Gastrocnemius medialis (tissue), 4 donors: ENCODE results near the gene CAND2. TPM values are rescaled to one million over a fixed set of nuclear protein-coding genes. Genes with fewer than 3 reads are reported as not detected.
"Not testable (repeated sequence)": the region's sequence is repeated elsewhere in the genome, so short reads cannot be mapped to it uniquely, and the experiment has no call there.

Source experiments
- ATAC-seq, 2 donors: fragments of 150-250 bp; one replicate each; pipeline ENCODE4 v1.9.1; 2016
- DNase-seq, 2 donors: peaks; one replicate each; pipeline ENCODE4 v3.0.0-alpha.2; 2019
- H3K27ac ChIP-seq, 4 donors: fragments of 200-600 bp; sonication (generic); 1 replicate in 1 of 4; 2 replicates in 3 of 4; pipeline ENCODE4 v1.5.1; 2016 to 2018; ENCODE audit warnings: mild to moderate bottlenecking in 2 of 4, moderate library complexity in 1 of 4
- H3K27me3 ChIP-seq, 3 donors: fragments of 200-600 bp; sonication (generic) in 2 of 3; 1 replicate in 1 of 3; 2 replicates in 2 of 3; pipeline versions ENCODE4 v1.5.1 to v1.6.0; 2016 to 2019; ENCODE audit warnings: mild to moderate bottlenecking in 1 of 3, moderate library complexity in 1 of 3
- H3K36me3 ChIP-seq, 2 donors: fragments of 200-600 bp; sonication (generic) in 1 of 2; one replicate each; pipeline ENCODE4 v1.5.1; 2017 to 2018
- H3K4me1 ChIP-seq, 2 donors: fragments of 200-600 bp; sonication (generic) in 1 of 2; one replicate each; pipeline ENCODE4 v1.5.1; 2016 to 2017; ENCODE audit warnings: mild to moderate bottlenecking in 2 of 2
- H3K4me3 ChIP-seq, 4 donors: fragments of 200-600 bp; sonication (generic) in 3 of 4; 1 replicate in 1 of 4; 2 replicates in 3 of 4; pipeline ENCODE4 v1.5.1; 2016 to 2019; ENCODE audit warnings: mild to moderate bottlenecking in 2 of 4
- H3K9me3 ChIP-seq, 3 donors: fragments of 200-600 bp; sonication (generic) in 2 of 3; 1 replicate in 1 of 3; 2 replicates in 2 of 3; pipeline ENCODE4 v1.5.1; 2016 to 2019
- POLR2A ChIP-seq, 2 donors: fragments of 450-650 bp; IDR thresholded peaks; one replicate each; pipeline ENCODE4 v1.6.1; 2017; ENCODE audit warnings: antibody characterized with exemption in 2 of 2, mild to moderate bottlenecking in 2 of 2, moderate library complexity in 2 of 2
- in situ Hi-C, 4 donors: fragments of 200-750 bp; cut with MboI; loops; one replicate each; pipeline versions ENCODE4 v1.15.0 to v1.8.0; 2017; ENCODE audit warnings: low sequenced_read_pairs in 4 of 4
- intact Hi-C: fragments of 100-400 bp; cut with DNase I; formaldehyde crosslinking; loops from one replicate; pipeline ENCODE4 v1.15.1; 2023; ENCODE audit warnings: low total_unique reads
- total RNA-seq, 4 donors: library from RNA; depleted of rRNA; stranded (reverse); fragments of >200 nt; gene quantifications; one replicate each; pipeline versions ENCODE4 v1.1.0 to v1.2.3, GENCODE V29; 2016
- TF ChIP-seq, protein P1 (sequence below), 5 experiments: fragments of 450-650 bp in 3 of 5; fragments of 200-600 bp in 2 of 5; sonication (generic) in 2 of 5; IDR thresholded peaks in 4 of 5; conservative IDR thresholded peaks in 1 of 5; 1 replicate in 4 of 5; 2 replicates in 1 of 5; pipeline ENCODE4 v1.5.1; 2016 to 2019; ENCODE audit warnings: antibody characterized with exemption in 5 of 5, mild to moderate bottlenecking in 3 of 5, moderate library complexity in 3 of 5

The CAND2 gene
- total RNA-seq, 4 donors from 2014 or later, result 133 to 308 (median 181) TPM

DNA sequence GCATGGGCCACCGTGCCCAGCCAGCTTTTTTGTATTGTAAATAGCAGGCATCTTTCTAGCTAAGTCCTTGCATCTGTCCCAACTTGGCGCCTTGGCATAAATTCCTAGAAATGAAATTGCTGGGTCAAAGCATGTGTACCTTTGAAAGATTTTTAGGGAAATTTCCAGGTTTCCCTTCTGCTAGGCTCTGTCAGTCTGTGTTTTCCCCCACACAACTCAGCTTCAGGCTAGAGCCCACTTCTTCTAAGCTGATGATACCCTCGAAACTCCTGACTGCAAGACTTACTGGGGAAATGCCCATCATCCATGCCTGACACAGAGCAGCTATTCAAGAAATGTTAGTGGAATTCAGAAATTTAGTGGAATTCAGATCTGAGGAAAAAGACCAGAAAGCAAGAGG is 55.7 kb downstream of the CAND2 start:
- no peaks in the 10 kb centered on the region for H3K27me3 ChIP-seq
- peaks cover 17 to 22% of the 10 kb centered on the region in 2 donors for H3K4me1 ChIP-seq
- in situ Hi-C loops, result no loop called here
- H3K36me3 ChIP-seq, result no peaks in the 10 kb centered on the region
- intact Hi-C loops, result no loop called here
- H3K27ac ChIP-seq, result no peak overlapping the region
- TF ChIP-seq POLR2A (IDR thresholded peaks at IDR 0.05), result no peak
- TF ChIP-seq, protein P1, sequence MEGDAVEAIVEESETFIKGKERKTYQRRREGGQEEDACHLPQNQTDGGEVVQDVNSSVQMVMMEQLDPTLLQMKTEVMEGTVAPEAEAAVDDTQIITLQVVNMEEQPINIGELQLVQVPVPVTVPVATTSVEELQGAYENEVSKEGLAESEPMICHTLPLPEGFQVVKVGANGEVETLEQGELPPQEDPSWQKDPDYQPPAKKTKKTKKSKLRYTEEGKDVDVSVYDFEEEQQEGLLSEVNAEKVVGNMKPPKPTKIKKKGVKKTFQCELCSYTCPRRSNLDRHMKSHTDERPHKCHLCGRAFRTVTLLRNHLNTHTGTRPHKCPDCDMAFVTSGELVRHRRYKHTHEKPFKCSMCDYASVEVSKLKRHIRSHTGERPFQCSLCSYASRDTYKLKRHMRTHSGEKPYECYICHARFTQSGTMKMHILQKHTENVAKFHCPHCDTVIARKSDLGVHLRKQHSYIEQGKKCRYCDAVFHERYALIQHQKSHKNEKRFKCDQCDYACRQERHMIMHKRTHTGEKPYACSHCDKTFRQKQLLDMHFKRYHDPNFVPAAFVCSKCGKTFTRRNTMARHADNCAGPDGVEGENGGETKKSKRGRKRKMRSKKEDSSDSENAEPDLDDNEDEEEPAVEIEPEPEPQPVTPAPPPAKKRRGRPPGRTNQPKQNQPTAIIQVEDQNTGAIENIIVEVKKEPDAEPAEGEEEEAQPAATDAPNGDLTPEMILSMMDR (IDR thresholded peaks at IDR 0.05 in 4 of 5, conservative IDR thresholded peaks at IDR 0.05 in 1 of 5), result no peak
- ATAC-seq (no peak), DNase-seq (no peak)
- no peak overlapping the region for H3K4me3 ChIP-seq
- H3K9me3 ChIP-seq, result no peaks in the 10 kb centered on the region

DNA sequence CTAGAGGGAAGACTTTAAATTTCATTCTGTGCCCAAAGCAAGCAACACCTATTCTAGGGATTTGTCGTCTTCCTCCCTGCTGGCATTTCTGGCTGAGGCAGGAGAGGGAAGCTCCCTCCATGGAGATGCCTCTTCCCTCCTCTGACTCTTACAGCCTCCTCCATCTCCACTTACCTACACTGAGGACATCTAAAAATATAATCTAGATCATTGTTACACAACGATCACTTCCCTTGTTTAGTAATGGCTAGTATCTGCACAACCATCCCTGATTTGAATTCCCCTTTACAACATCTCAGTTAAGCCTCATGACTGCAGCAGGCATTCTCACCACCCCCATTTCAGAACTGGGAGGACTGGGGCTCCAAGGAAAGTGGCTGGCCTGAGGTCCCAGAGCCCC is 57.4 kb downstream of the CAND2 start:
- H3K27me3 ChIP-seq, H3K36me3 ChIP-seq, DNase-seq, intact Hi-C loops, H3K4me3 ChIP-seq, in situ Hi-C loops, H3K9me3 ChIP-seq: not testable (repeated sequence)
- ATAC-seq, result peak; percentile 97 to 99
- H3K4me1 ChIP-seq, result peaks cover 17% of the 10 kb centered on the region in 2 donors
- peak overlapping the region; percentile 64 to 66 (median 64) for H3K27ac ChIP-seq
- TF ChIP-seq POLR2A (IDR thresholded peaks at IDR 0.05), result peak; percentile 10 to 44

DNA sequence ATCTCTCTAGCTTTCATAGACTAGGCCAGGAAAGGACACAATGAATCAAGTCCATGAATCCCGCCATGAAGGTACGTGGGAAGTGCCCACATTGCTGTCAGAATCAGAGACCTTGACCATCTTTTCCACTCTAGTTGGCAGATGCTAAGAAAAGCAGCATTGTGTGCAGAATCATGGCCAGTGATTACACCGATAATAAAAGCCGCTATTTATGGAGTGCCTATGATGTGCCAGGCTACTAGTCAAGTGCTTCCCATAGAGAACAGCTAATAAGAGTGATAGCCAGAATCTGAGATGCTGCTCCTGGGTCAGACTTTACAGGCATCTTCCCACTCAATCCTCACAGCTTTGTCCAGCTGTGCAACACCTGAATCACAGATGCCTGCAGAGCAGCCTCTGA is 58.1 kb downstream of the CAND2 start:
- peak in 1 of 2 donors; percentile 23 for ATAC-seq
- no peaks in the 10 kb centered on the region for H3K27me3 ChIP-seq
- DNase-seq, result no peak
- H3K4me1 ChIP-seq, result peaks cover 17% of the 10 kb centered on the region in 2 donors
- in situ Hi-C loops, result no loop called here
- no peaks in the 10 kb centered on the region for H3K9me3 ChIP-seq
- peak overlapping the region; percentile 64 to 66 (median 64) for H3K27ac ChIP-seq
- intact Hi-C loops, result no loop called here
- no peaks in the 10 kb centered on the region for H3K36me3 ChIP-seq
- H3K4me3 ChIP-seq, result no peak overlapping the region
- TF ChIP-seq, protein P1 (IDR thresholded peaks at IDR 0.05 in 4 of 5, conservative IDR thresholded peaks at IDR 0.05 in 1 of 5), result no peak
- TF ChIP-seq POLR2A (IDR thresholded peaks at IDR 0.05), result no peak

DNA sequence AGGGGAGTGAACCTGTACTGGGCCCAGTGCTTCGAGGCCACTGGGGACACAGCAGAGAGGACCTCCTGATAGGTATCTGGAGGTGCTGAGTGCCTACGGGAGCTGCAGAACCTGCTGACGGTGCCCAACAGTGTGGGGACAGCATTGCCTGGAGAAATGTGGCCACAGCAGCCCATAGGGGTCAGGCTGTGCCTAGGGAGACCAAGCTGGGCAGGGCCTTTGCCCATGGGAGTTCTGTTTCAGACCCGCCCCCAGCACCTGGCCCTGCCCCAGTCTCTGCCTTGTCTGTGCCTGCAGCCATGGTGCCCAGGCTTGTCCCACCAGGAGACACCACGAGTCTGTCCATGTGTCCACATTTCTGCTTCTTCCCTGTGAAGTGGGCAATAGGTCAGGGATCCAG is 60.1 kb downstream of the CAND2 start:
- Histone ChIP-seq H3K4me3 (no peak overlapping the region), H3K4me1 (peaks cover 17% of the 10 kb centered on the region in 2 donors), H3K27ac (no peak overlapping the region), H3K36me3 (no peaks in the 10 kb centered on the region), H3K27me3 (no peaks in the 10 kb centered on the region), H3K9me3 (no peaks in the 10 kb centered on the region)
- DNase-seq (no peak), ATAC-seq (no peak)
- no peak for TF ChIP-seq POLR2A (IDR thresholded peaks at IDR 0.05)
- TF ChIP-seq, protein P1 (IDR thresholded peaks at IDR 0.05 in 4 of 5, conservative IDR thresholded peaks at IDR 0.05 in 1 of 5), result no peak
- in situ Hi-C loops, result no loop called here
- intact Hi-C loops, result no loop called here

DNA sequence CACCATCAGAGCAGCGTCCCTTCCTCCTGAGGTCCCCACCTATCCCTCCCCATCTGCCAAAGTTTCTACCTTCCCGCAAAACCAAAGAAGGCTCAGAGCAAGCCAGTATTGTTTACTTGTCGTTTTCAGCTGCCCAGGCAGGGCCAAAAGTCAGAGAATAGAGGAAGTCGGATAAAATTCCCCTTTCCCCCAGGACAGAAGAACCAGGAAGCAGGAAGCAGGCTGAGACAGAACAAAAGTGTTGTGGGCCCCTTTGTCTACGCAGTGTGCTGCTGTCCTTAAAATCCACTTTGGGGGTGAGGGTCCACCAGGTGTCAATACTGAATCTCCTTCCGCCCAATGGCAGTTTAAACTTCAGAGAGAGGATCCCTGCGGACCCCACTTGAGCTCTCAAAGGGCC is 63.4 kb downstream of the CAND2 start:
- Histone ChIP-seq H3K27ac (no peak overlapping the region), H3K4me3 (no peak overlapping the region), H3K4me1 (peaks cover under 1% of the 10 kb centered on the region in 2 donors), H3K9me3 (no peaks in the 10 kb centered on the region), H3K36me3 (no peaks in the 10 kb centered on the region), H3K27me3 (no peaks in the 10 kb centered on the region)
- TF ChIP-seq POLR2A (IDR thresholded peaks at IDR 0.05), result no peak
- TF ChIP-seq, protein P1 (IDR thresholded peaks at IDR 0.05 in 4 of 5, conservative IDR thresholded peaks at IDR 0.05 in 1 of 5), result no peak
- ATAC-seq, result no peak
- intact Hi-C loops (no loop called here), in situ Hi-C loops (no loop called here)
- DNase-seq, result no peak
